ENCODE measurements around the gene AP2A2.

DNA sequence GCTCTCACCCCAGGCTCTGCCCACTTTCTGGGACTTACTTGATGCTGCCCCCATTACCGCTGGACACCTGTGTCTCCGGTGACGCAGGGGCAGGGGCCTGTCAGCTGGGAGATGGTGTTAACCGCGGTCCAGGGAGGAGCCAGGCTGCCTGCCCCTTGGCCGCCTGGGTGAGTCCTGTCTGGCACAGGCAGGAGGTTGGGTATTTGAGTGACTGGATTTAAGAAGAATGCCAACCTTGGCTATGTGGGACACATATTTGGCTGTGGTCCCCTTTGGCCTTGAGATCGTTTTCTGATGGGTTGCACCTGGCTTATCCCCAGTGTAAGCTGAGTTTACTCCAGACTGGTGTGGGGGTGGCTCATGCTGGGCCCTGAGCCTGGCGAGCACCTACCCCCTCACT is 108.3 kb downstream of the AP2A2 start:
- TF ChIP-seq, protein P1, sequence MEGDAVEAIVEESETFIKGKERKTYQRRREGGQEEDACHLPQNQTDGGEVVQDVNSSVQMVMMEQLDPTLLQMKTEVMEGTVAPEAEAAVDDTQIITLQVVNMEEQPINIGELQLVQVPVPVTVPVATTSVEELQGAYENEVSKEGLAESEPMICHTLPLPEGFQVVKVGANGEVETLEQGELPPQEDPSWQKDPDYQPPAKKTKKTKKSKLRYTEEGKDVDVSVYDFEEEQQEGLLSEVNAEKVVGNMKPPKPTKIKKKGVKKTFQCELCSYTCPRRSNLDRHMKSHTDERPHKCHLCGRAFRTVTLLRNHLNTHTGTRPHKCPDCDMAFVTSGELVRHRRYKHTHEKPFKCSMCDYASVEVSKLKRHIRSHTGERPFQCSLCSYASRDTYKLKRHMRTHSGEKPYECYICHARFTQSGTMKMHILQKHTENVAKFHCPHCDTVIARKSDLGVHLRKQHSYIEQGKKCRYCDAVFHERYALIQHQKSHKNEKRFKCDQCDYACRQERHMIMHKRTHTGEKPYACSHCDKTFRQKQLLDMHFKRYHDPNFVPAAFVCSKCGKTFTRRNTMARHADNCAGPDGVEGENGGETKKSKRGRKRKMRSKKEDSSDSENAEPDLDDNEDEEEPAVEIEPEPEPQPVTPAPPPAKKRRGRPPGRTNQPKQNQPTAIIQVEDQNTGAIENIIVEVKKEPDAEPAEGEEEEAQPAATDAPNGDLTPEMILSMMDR (IDR thresholded peaks at IDR 0.05 in 8 of 11, conservative IDR thresholded peaks at IDR 0.05 in 3 of 11), result no peak
- TF ChIP-seq POLR2A (IDR thresholded peaks at IDR 0.05), result no peak
- TF ChIP-seq POLR2AphosphoS5 (IDR thresholded peaks at IDR 0.05), result no peak
